Raji (cell line): ENCODE data around the gene SCAP.

Source experiments
- POLR2A ChIP-seq: IDR thresholded peaks from 2 replicates; pipeline ENCODE4 v1.6.1; 2011; ENCODE audit warnings: low read depth, low read length, control low read depth; ENCODE audit not compliant: insufficient read depth

Gene SCAP

DNA sequence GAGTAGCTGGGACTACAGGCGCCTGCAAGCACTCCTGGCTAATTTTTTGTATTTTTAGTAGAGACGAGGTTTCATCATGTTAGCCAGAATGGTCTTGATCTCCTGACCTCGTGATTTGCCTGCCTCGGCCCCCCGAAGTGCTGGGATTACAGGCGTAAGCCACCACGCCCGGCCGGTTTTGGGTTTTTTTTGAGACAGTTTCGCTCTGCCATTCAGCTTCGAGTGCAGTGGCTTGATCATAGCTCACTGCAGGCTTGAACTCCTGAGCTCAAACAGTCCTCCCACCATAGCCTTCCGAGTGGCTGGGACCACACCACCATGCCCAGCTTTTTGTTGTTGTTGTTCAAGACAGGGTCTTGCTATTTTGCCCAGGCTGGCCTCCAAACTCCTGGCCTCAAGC lies 16.0 kb upstream of the SCAP start:
- TF ChIP-seq POLR2A: no peak

DNA sequence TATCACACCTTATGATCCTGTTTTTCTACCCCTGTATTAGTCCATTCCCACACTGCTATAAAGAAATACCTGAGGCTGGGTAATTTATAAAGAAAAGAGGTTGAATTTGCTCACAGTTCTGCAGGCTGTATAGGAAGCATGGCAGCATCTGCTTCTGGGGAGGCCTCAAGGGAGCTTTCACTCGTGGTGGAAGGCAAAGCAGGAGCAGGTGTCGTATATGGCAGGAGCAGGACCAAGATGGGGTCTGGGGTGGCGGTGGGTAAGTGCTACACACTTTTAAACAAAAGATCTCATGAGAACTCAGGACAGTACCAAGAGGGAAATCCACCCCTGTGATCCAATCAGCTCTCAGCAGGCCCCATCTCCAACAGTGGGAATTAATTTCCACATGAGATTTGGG lies 15.4 kb upstream of the SCAP start:
- no peak for TF ChIP-seq POLR2A

DNA sequence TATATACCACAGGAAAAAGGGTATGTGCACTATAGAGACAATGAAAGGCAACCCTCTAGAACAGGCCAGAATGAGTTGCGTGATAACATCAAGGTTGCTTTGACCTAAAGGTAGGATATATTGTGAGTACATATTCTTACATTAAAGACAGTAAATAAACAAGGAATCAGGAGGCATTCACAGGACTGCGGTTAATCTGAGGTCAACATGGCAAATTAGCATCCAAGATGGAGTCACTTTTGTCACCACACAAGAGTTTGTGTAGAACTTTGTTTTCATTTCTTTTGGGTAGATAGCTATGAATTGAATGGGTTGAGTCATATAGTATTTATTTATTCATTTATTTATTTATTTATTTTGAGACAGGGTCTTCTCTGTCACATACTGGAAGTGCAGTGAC lies 11.5 kb upstream of the SCAP start:
- TF ChIP-seq POLR2A: no peak

DNA sequence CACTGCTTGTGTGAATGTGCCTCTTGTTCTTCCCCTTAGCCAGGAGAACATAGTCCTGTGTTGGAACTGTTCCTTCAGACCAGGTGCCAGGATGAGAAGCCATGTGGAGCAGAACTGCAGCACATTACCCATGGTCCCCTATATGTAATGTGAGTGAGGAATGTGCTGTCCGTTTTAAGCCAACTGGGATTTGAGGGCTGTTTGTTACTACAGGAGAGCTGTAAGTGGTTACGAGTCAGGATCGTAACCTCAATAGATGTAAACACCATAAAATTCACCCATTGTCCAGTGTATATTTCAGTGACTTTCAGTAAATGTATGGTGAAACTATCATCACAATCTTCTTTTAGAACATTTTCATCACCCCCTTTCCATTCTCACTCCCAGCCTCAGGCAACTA lies 10.1 kb upstream of the SCAP start:
- no peak for TF ChIP-seq POLR2A

DNA sequence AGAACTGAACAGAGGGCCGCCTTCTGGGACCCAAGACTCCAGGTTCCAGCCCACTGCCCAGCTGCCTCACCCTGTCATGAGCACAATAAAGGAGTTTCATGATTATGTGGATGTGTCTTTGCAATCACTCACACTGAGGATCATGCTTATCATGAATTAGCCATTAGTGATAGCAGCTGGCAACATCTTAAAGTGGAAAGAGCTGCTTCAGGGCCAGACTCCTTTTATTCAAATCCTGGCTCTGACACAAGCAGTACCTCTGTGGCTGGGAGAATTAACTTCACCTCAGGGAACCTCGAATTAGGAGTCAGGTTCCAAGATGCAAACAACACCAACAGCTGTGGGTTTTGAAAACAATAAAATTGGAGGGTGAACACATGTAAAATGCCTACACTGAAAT lies 6.6 kb upstream of the SCAP start:
- TF ChIP-seq POLR2A: no peak

DNA sequence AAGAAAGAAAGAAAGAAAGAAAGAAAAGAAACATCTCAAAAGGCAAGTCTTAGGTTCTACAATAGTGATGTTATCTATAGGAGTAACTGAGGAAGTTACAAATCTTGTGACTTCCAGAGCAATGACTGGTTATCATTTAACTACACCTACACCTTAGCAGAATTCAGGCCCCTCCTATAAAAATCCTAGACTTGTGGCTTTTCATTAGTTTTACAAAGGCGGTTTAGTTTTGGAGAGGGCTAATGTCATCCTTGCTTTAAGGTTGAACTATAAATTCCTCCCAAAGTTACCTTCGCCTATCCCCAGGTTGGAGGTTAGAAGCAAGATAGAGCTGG lies 4.1 kb upstream of the SCAP start:
- TF ChIP-seq POLR2A: no peak

DNA sequence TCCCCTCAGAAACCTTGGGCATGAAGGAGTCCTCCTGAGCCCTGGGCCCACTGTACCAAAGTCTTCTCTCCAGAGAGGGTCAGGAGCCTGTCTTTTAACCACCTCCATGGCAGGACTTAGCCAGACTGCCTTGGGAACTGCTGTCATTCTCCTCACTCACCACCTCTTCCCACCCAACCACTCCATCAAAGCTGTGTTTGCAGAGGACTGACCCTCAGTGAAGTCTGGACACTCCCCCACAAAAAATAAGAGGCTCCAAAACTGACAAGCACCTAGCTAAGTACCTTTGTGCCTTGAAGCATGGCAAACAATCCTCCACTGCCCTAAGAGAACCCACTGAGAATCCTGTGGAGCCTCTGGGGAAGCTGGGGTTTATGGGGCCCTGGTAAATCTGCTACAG lies 2.3 kb upstream of the SCAP start:
- no peak for TF ChIP-seq POLR2A

DNA sequence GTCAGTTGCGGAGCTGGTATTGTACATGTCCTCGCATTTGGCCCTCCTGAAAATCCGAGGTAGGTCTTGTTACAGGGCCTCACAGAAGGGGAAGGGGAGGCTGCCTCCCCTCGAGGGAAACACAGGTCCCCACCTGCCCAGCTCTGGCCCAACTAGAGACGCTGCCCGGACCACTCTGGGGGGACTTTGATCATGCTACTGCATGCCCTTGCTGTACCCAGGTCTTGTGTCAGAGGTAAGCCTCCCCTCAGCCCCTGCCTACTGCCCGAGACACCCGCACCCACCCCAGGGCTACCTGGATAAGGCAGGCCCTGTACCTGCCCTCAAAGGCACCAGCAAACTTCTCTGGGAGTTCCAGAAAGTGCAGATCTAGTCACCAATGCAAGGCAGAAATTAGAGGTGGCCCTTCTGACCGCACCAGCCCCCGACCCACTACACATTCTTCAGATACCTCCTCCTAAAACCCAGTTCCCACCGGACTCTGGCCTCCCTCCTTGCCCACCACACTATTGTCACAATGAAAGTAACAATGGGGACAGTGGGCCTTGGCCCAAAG lies 981 bp upstream of the SCAP start:
- no peak for TF ChIP-seq POLR2A

DNA sequence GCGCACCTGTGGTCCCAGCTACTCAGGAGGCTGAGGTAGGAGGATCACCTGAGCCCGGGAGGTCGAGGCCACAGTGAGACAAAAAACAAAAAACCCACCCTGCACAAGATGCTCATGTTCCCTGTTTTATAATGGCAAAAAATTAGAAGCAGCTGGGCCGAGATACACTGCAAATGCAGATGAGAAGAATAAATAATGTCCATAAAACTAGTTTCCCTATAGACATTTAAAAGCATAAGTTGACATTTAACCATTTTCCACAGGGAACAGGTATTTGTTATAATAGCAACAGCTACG lies 537 bp upstream of the SCAP start:
- TF ChIP-seq POLR2A: no peak

DNA sequence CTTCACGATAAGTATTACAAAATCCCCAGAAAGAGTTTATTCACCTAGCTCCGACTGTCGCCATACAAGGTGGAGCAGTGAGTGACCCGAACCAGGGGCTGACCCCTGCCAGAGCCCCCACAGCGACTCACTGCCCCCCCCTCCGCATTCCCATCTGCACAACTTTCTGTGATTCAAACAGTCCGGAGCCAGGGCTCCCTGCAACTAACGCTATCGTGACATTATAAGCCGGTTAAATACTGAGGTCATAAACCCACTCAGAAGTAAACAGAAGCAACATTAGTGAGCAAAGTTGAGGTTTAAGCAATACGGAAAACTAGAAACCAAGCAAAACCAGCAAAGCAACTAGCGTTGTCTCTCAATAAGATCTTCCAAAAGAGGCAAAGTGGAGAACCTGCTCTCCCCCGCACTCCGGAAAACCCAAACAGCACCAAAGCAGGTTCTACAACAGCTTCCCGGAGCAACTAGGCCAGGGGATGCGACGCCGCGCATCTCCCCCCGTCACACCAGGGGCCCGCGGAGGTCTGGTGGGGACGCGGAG lies 642 bp downstream of the SCAP start:
- no peak for TF ChIP-seq POLR2A

DNA sequence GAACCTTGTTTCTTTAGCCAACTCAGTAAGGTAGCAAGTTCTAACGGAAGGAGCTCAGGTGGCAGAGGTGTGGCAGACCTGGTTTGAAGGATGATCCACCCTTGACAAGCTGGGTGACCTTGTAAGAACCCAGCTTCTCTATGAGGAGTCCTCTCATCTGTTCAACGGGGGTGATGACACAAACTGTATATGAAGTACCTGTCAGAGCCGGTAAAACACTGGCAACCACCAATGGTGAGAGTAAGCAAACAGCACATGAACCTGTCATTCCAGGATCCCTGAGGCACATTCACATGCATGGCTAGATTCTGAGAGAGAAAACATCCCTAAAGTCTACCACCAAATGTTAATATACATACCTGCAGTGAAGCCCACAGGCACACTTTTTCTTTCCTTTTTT lies 2.4 kb downstream of the SCAP start:
- TF ChIP-seq POLR2A: no peak

DNA sequence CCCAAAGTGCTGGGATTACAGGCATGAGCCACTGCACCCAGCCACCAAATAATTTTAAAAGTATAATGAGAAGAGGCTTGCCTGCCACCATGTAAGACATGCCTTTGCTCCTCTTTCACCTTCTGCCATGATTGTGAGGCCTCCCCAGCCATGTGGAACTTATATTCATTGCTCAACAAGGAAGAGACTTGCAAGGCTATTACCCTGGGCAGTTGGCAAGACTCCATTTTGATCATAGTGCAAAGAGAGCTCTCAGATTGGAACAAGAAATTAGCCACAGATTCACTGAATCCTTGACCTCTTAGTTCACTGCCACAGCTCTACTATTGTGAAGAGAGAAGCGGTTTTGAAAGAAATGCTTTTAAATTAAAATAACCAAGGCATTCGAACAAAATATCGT lies 6.1 kb downstream of the SCAP start:
- TF ChIP-seq POLR2A: no peak

DNA sequence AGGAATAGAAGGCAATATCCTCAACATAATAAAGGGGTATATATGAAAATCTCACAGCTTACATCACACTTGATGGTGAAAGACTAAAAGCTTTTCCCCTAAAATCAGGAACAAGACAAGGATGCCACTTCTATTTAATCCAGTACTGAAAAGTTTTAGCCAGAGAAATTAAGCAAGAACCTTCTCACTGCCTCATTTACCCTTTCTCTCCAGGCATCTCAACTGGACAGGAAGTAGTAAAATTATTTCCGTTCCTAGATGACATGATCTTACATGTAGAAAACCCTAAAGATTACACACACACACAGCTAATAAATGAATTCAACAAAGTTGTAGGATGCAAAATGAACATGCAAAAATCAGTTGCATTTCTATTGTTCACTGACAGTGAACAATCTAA lies 11.2 kb downstream of the SCAP start:
- TF ChIP-seq POLR2A: no peak

DNA sequence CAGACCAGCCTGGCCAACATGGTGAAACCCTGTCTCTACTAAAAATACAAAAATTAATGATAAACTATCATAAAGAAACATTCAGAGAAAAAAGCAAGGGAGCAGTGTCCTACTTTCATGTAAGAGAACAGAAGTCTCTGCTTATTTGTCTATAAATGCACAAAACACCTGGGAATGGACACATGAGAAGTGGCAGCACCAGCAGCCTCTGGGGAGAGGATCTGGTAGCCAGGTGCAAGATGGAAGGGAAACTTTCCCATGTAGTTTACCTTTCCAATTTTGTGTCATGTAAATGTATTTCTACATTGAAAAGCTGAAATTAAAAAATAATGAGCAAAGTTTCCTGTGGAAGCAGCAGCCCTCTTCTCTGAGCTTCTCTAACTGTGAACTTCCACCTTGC lies 18.8 kb downstream of the SCAP start:
- no peak for TF ChIP-seq POLR2A

DNA sequence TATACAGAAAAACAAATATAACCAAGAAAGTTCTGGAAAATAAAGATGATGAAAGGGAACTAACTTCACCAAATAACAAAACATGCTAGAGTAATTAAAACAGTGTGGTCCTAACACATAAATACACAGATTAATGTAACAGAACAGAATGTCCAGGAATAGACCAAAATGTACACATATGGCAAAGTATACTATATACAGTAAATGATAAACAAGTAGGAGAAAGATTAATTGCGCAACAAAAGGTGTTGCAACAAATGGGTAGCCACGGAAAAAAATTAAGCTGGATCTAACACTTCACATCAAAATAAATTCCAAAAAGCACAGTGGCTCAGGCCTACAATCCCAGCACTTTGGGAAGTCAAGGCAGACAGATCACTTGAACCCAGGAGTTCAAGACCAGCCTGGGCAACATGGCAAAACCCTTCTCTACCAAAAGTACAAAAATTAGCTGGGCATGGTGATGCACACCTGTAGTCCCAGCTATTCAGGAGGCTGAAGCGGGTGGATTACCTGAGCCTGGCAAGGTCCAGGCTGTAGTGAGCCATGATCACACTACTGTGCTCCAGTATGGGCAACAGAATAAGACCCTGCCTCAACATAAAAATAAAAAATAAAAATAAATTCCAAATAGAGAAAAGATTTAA lies 19.8 kb downstream of the SCAP start:
- TF ChIP-seq POLR2A: no peak

DNA sequence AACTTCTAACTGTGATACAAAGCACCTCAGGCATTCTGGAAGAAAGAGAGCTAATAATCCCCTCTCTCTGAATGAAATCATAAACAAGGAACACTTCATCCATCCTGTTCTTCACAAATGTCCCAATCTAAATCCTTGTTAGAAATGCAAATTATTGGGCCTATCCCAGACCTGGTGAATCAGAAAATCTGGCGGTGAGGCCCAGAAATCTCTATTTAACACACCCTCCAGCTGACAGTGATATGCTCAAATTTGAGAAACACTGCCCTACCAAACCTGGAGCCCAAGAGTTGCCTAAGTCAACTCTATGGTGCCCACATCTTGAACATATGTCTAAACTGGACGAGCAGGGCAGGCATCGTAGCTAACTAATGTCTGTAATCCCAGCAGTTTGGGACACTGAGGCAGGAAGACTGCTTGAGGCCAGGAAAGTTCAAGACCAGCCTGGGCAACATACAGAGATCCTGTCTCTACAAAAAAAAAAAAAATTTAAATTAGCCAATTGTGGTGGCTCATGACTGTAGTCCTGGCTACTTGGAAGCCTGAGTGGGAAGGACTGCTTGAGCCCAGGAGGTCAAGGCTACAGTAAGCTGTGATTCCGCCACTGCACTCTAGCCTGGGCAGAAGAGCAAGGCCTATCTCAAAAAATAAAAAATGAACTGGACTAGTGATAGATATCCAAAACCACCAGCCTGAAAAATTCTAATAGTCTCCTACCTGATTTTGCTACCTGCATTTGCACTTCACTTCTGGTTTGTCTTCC lies 23.1 kb downstream of the SCAP start:
- no peak for TF ChIP-seq POLR2A

DNA sequence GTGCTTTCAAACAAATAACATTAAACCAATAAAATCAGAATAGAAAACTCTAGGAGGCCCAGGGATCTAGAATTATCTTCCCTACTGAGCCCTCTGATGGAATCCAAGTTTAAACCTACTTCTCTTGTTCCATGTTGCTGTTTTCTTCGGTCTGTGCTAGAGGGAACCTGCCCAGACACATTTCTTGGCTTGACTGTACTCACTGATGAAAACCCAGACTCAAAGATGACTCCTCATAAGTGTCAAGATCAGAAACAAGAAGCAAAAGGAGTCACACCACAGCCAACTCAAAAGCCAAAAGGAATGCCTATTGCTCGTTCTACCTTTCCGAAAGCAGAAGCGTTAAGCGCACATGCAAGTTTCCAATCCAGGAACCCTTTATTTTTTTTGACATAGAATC lies 31.6 kb downstream of the SCAP start:
- TF ChIP-seq POLR2A: no peak
